AG04449 (cell line): ENCODE measurements around the gene HIGD2A.

Experiments used
- CTCF ChIA-PET: fragments of 350-600 bp; formaldehyde crosslinking; extraction: SDS; loops from one replicate; lab custom pipeline; 2021; ENCODE audit warnings: antibody characterized with exemption; lab: Yijun Ruan, JAX
- POLR2A ChIA-PET: fragments of 400-600, 350-600 bp; formaldehyde crosslinking; extraction: SDS; loops from one replicate; lab custom pipeline; 2020; ENCODE audit warnings: antibody characterized with exemption, inconsistent platforms; lab: Yijun Ruan, JAX
- DNase-seq: peaks from one replicate; pipeline ENCODE4 v3.0.0-alpha.2; 2010; ENCODE audit warnings: low read depth, low spot score
- H3K4me3 ChIP-seq: 2 replicates; pipeline ENCODE4 v1.5.1; 2011; ENCODE audit warnings: low read depth, mild to moderate bottlenecking, control low read depth, low read length
- TF ChIP-seq, protein P1 (sequence below): IDR thresholded peaks from one replicate; pipeline ENCODE4 v1.5.1; 2011; ENCODE audit warnings: mild to moderate bottlenecking, moderate library complexity, low read length, control low read depth, inconsistent platforms; ENCODE audit not compliant: insufficient read depth; ENCODE audit errors: missing control alignments

Gene HIGD2A

DNA sequence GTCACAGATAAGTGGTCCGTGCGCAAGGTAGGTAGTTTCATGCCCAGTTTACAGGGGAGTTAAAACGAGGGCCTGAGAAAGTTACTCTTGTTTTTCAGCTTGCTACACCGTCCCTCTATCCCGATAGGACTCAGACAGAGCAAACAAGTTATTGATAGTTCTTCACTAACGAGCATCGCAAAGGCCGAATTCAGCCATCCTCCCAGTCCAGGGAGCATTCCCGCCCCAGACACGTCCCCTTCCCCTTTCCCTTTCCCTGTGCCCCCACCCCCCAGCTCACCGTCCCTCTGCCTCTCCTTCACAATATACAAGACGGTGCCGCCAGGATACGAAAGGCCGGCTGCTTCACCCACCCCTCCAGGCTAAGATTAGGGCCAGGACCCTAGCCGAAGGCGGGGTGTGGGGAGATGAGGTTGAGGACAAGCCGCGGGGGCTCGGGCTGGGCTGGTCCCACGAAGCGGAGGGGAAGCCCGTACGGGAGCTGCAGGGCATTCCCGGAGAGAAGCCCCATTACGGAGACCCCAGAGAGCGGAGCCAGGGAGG is 27.6 kb upstream of the HIGD2A start:
- peak overlapping the region; percentile 94 for H3K4me3 ChIP-seq
- ChIA-PET POLR2A (interaction anchor here (1.1 kb wide), 1 partner anchor 141 kb away, joined by 3 read pairs; no protein-coding TSS in a partner anchor), CTCF (interaction anchor here (1.0 to 1.6 kb wide), 2 partner anchors 9 to 87 kb away, joined by 3 to 4 read pairs; no protein-coding TSS in a partner anchor)
- TF ChIP-seq, protein P1, sequence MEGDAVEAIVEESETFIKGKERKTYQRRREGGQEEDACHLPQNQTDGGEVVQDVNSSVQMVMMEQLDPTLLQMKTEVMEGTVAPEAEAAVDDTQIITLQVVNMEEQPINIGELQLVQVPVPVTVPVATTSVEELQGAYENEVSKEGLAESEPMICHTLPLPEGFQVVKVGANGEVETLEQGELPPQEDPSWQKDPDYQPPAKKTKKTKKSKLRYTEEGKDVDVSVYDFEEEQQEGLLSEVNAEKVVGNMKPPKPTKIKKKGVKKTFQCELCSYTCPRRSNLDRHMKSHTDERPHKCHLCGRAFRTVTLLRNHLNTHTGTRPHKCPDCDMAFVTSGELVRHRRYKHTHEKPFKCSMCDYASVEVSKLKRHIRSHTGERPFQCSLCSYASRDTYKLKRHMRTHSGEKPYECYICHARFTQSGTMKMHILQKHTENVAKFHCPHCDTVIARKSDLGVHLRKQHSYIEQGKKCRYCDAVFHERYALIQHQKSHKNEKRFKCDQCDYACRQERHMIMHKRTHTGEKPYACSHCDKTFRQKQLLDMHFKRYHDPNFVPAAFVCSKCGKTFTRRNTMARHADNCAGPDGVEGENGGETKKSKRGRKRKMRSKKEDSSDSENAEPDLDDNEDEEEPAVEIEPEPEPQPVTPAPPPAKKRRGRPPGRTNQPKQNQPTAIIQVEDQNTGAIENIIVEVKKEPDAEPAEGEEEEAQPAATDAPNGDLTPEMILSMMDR = no peak
- DNase-seq = no peak

DNA sequence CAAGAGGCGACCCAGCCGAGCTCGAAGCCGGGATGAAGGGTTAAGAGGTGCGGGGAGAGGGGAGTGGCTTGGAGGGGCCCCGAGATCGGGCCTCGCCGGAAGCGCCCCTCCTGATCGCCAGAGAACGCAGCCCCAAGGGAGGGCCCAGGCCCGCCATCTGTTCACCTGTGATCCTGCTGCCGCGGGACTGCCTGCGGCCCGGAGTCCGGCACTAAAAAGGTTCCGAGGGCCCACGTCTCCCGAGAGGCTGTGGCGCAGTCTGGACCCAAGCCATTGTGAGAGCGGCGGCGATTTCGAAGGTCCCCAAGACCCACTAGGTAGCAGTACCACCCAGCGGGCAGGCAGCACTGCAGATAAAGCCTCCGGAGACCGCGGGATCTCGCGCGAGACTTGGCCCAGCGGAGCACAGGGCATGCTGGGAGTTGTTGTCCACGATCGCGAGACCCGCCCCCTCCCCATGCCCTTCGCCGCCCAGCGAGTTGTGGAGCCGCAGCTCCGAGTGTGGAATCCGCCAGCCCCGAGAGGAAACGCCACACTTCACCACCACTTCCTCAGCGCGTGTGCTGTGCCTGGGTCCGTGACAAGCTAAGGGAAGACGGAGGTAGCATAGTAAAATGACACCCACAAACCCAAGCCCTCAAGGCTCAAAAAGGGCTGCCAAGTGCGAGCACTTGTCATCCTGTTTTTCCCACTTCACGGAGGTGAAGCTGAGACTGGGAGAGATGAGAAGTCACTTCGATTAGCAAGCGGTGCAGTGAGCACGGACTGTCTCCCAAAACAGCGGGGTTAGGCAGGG is 26.9 kb upstream of the HIGD2A start, which contains the start of gene KIAA1191:
Gene KIAA1191, minus strand, starts transcription at position 328 of the 796 bp plus-strand sequence. CDS start 2,256 bp downstream, outside the sequence.
- ChIA-PET CTCF (interaction anchor here (1.0 to 1.8 kb wide), 2 partner anchors 10 to 632 kb away, joined by 4 to 7 read pairs; no protein-coding TSS in a partner anchor), POLR2A (interaction anchor here (0.6 to 1.1 kb wide), 3 partner anchors 10 to 140 kb away, joined by 3 to 5 read pairs (median 3); no protein-coding TSS in a partner anchor)
- peak; percentile 34 for DNase-seq
- TF ChIP-seq, protein P1 = peak; percentile 0
- H3K4me3 ChIP-seq = peak within 1 kb of the TSS; percentile 94

DNA sequence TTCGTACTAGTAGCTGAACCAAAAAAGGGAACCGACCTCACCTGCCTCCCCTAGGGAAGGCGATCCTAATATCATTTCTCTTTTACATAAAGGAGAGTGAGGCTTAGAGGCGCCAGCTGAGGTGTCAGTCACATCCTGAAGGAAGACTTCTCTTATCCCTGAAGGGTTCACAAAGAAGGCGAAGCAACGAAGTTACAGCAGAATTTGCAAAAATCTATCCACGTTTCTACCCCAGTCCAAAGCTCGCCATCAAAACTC is 26.4 kb upstream of the HIGD2A start:
- DNase-seq = no peak
- ChIA-PET CTCF (interaction anchor here (1.8 kb wide), 1 partner anchor 632 kb away, joined by 7 read pairs; no protein-coding TSS in a partner anchor), POLR2A (interaction anchor here (0.8 kb wide), 1 partner anchor 19 kb away, joined by 5 read pairs; no protein-coding TSS in a partner anchor)
- TF ChIP-seq, protein P1 = no peak
- H3K4me3 ChIP-seq = peak overlapping the region; percentile 94

DNA sequence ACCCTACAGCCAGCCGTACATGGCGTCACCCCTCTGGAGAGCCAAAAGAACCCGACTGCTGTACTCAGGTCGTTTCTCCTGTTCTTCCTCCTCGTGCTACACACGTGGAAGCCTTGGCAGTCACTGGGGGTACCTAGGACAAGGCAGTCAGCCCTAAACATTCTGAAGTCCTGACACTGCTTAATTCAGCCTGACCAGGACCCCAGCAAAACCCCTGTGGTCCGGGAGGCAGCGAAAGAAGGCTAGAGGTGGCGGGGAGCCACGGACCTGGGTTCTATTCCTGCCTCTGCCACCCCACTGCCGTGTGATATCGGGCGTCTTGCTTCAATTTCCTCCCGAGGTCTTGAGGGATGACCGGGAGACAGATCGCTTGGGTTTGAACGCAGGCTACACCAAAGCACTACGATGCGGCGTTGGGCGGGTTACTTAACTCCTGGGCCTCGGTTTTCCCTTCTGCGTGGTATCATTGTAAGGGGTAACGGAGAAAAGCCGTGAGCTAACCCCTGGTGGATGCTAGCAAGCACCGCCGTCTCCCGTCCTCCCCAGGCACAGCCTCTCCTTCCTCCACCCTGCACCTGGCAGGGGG is 23.7 kb upstream of the HIGD2A start:
- peak overlapping the region; percentile 70 for H3K4me3 ChIP-seq
- TF ChIP-seq, protein P1 = no peak
- CTCF ChIA-PET = no interaction called here
- no peak for DNase-seq
- POLR2A ChIA-PET = interaction anchor here (1.6 kb wide), 1 partner anchor 13 kb away, joined by 5 read pairs; no protein-coding TSS in a partner anchor

DNA sequence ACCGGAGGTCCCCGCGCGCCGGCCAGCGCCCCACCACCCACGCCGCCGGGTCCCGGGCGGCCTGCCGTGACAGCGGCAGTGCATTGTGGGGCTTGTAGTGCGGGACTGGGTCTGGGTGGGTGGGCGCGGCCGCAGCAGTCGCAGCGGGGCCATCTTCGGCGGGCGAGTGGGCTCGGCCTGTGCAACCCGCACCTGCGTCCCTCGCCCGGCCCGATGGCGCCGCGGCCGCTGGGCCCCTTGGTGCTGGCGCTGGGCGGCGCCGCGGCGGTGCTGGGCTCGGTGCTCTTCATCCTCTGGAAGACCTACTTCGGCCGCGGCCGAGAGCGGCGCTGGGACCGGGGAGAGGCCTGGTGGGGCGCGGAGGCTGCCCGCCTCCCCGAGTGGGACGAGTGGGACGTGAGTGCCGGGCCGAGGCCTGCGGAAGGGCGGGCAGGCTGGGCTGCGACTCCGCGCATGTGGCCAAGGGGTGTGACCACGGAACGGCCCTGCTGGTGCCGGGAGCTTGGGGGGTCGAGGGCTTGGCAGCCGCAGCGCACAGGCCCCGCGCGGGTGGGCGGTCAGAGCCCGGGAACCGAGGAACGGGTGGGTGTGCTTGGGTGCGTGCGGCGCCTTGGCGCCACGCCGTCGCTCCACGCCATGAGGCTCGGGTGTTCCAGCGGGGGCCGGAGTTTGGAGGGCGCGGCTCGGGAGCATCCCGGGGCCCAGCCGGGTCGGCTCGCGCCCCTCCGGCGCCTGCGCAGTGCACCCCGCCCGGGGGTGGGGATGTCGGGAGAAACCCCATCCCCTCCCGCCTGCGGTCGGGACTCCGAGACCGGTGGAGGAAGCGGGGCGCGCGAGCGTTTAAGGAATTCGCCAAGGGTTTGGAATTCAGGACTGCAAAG is 23.0 kb upstream of the HIGD2A start, which contains the start of gene ARL10:
Gene ARL10, plus strand, starts transcription at position 137 of the 881 bp plus-strand sequence. Its CDS starts 77 bp downstream, at position 214.
- no peak for DNase-seq
- ChIA-PET CTCF (no interaction called here), POLR2A (interaction anchor here (1.6 kb wide), 1 partner anchor 13 kb away, joined by 5 read pairs; no protein-coding TSS in a partner anchor)
- TF ChIP-seq, protein P1 = no peak
- H3K4me3 ChIP-seq = peak within 1 kb of the TSS; percentile 70
